Ammon's horn (tissue), 1 donor: ENCODE data around the gene IRX1.

Experiments used
- DNase-seq: peaks from one replicate; pipeline ENCODE4 v3.0.0-alpha.2; 2016; ENCODE audit warnings: low spot score

The IRX1 gene

DNA sequence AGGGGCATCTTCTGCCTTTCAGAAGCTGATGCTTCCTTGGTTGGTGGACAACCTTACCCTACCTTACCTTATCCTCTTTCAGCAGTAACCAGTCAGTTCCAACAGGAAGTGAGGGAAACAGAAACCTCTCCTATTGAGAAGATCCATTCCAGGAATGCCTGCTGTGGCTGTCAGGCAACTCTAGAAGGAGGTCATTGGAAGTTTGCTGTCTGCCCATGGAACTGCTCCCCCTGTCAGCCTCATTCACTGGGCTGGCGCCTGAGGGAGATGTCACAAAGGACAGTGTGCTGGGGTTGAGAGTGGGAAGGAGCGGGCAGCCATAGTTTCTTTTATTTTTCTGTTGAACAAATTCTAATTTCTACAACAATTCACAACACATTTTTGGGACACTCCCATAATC, 54.7 kb downstream of the IRX1 start:
- no peak for DNase-seq

DNA sequence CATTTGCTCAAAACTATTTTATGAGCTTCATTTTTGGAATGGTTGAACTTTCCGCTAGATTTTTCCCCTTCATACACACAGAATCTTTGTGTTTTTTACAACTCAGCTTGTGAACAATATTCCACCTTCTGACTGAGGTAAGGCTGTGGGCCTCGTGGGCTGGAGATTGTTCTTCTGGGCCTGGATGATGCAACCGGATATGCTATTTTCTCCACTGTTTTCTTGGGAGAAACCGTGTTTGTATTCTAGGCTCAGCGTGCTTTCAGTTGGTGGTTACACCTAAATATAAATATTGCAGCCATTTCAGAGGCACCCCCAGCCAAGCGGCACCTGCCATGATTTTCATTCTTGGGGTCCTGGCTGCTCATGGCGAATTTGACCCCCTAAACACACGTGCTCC, 55.2 kb downstream of the IRX1 start:
- DNase-seq, result no peak
